Smooth muscle cell (in vitro differentiated cells): ENCODE measurements around the gene CARF. TPM values are rescaled to one million over a fixed set of nuclear protein-coding genes. Genes with fewer than 3 reads are reported as not detected.
"Not testable (repeated sequence)": the region's sequence is repeated elsewhere in the genome, so short reads cannot be mapped to it uniquely, and the experiment has no call there.

Experiments
- DNase-seq: peaks from one replicate; lab custom pipeline; 2025; ENCODE audit not compliant: unreplicated experiment; lab: John Stamatoyannopoulos, UW
- H2AFZ ChIP-seq: fragments of 200-600 bp; sonication (generic); 2 replicates; pipeline ENCODE4 v1.6.0; 2016; ENCODE audit warnings: antibody characterized with exemption, low read depth, mild to moderate bottlenecking
- H3F3A ChIP-seq: fragments of 200-600 bp; sonication (generic); 2 replicates; pipeline ENCODE4 v1.6.0; 2017; ENCODE audit warnings: antibody characterized with exemption, low read depth
- H3K27ac ChIP-seq: fragments of 200-600 bp; sonication (generic); 2 replicates; pipeline ENCODE4 v1.5.1; 2016; ENCODE audit warnings: low read depth, mild to moderate bottlenecking
- H3K27me3 ChIP-seq: fragments of 200-600 bp; sonication (generic); 2 replicates; pipeline ENCODE4 v1.6.1; 2016; ENCODE audit warnings: low read depth, mild to moderate bottlenecking
- H3K36me3 ChIP-seq: fragments of 200-600 bp; sonication (generic); 2 replicates; pipeline ENCODE4 v1.5.1; 2016; ENCODE audit warnings: low read depth
- H3K4me1 ChIP-seq: fragments of 200-600 bp; sonication (generic); 2 replicates; pipeline ENCODE4 v1.5.1; 2016; ENCODE audit warnings: low read depth
- H3K4me2 ChIP-seq: fragments of 200-600 bp; sonication (generic); 2 replicates; pipeline ENCODE4 v1.6.0; 2016; ENCODE audit warnings: mild to moderate bottlenecking
- H3K4me3 ChIP-seq: fragments of 200-600 bp; sonication (generic); 2 replicates; pipeline ENCODE4 v1.5.1; 2016; ENCODE audit warnings: mild to moderate bottlenecking
- H3K79me2 ChIP-seq: fragments of 200-600 bp; sonication (generic); 2 replicates; pipeline ENCODE4 v1.6.0; 2016; ENCODE audit warnings: low read depth, mild to moderate bottlenecking
- H3K9ac ChIP-seq: fragments of 200-600 bp; sonication (generic); 2 replicates; pipeline ENCODE4 v1.6.0; 2016; ENCODE audit warnings: low read depth
- H3K9me3 ChIP-seq: fragments of 200-600 bp; sonication (generic); replicated peaks from 2 replicates; pipeline ENCODE4 v1.5.1; 2016; ENCODE audit warnings: low read depth
- H4K20me1 ChIP-seq: fragments of 200-600 bp; sonication (generic); 2 replicates; pipeline ENCODE4 v1.6.0; 2016; ENCODE audit warnings: low read depth
- WGBS: methylation state at CpG from one replicate; pipeline ENCODE4 v1.1.7; 2016; ENCODE audit warnings: low lambda C conversion rate; 5-methylcytosine and 5-hydroxymethylcytosine counted together
- polyA plus RNA-seq: library from polyadenylated mRNA; unstranded; fragments of >200 nt; fragmentation: Nextera tagmentation; extraction: Ambion mirVana; gene quantifications from 2 replicates; pipeline ENCODE4 v1.2.1, GENCODE V29; 2016
- total RNA-seq: library from RNA; depleted of rRNA; stranded (reverse); fragments of >200 nt; gene quantifications from 2 replicates; pipeline ENCODE4 v1.2.3, GENCODE V29; 2014
- TF ChIP-seq, protein P1 (sequence below): fragments of 200-600 bp; sonication (generic); IDR thresholded peaks from 2 replicates; pipeline ENCODE4 v1.5.1; 2017; ENCODE audit warnings: borderline replicate concordance, mild to moderate bottlenecking, antibody characterized with exemption; ENCODE audit not compliant: insufficient read depth, poor library complexity, severe bottlenecking

CARF gene
- total and polyA plus RNA-seq, 2 experiments from 2014 or later, result 1.6 to 8.0 TPM

GRCh38 chr2:202911203-202911511 is 918 bp upstream of the CARF start:
- Histone ChIP-seq H3K9me3 (peaks cover 1% of the 10 kb centered on the region), H2AFZ (peak overlapping the region; percentile 96), H3K9ac (peak overlapping the region; percentile 81), H3K79me2 (peaks cover 48% of the 10 kb centered on the region), H3K4me1 (peaks cover 17% of the 10 kb centered on the region), H3K4me2 (peak overlapping the region; percentile 100), H3F3A (peaks cover 4% of the 10 kb centered on the region), H3K27ac (peak overlapping the region; percentile 82), H3K27me3 (no peaks in the 10 kb centered on the region), H3K4me3 (peak overlapping the region; percentile 90), H4K20me1 (no peaks in the 10 kb centered on the region), H3K36me3 (peaks cover 3% of the 10 kb centered on the region)
- WGBS, result under 1% methylated on average over 8 of the region's 8 CpGs
- no peak for DNase-seq
- TF ChIP-seq, protein P1, sequence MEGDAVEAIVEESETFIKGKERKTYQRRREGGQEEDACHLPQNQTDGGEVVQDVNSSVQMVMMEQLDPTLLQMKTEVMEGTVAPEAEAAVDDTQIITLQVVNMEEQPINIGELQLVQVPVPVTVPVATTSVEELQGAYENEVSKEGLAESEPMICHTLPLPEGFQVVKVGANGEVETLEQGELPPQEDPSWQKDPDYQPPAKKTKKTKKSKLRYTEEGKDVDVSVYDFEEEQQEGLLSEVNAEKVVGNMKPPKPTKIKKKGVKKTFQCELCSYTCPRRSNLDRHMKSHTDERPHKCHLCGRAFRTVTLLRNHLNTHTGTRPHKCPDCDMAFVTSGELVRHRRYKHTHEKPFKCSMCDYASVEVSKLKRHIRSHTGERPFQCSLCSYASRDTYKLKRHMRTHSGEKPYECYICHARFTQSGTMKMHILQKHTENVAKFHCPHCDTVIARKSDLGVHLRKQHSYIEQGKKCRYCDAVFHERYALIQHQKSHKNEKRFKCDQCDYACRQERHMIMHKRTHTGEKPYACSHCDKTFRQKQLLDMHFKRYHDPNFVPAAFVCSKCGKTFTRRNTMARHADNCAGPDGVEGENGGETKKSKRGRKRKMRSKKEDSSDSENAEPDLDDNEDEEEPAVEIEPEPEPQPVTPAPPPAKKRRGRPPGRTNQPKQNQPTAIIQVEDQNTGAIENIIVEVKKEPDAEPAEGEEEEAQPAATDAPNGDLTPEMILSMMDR, result no peak

- peak overlapping the region; percentile 100 for H3K4me2 ChIP-seq
- DNase-seq, H4K20me1 ChIP-seq, H3K27me3 ChIP-seq, H3K36me3 ChIP-seq, H3F3A ChIP-seq, H3K9me3 ChIP-seq: not testable (repeated sequence)
- peak overlapping the region; percentile 90 for H3K4me3 ChIP-seq
- H3K9ac ChIP-seq, result peak overlapping the region; percentile 32
- H3K79me2 ChIP-seq, result peaks cover 44% of the 10 kb centered on the region
- WGBS, result 9% methylated on average over 17 of the region's 49 CpGs
- H2AFZ ChIP-seq, result peak overlapping the region; percentile 96
- peak overlapping the region; percentile 82 for H3K27ac ChIP-seq
- peaks cover 17% of the 10 kb centered on the region for H3K4me1 ChIP-seq
Observed at GRCh38 chr2:202912342-202913201, 497 bp downstream of the CARF start.

- H3K79me2 ChIP-seq, result no peaks in the 10 kb centered on the region
- H3K36me3 ChIP-seq, result no peaks in the 10 kb centered on the region
- WGBS, result 86% methylated on average over 1 of the region's 1 CpG
- H2AFZ ChIP-seq, result no peak overlapping the region
- H3K27me3 ChIP-seq, result no peaks in the 10 kb centered on the region
- H3K4me3 ChIP-seq, result no peak overlapping the region
- DNase-seq, result no peak
- no peak overlapping the region for H3K27ac ChIP-seq
- no peaks in the 10 kb centered on the region for H3K4me1 ChIP-seq
- H3K9me3 ChIP-seq, result no peaks in the 10 kb centered on the region
- H3F3A ChIP-seq, result no peaks in the 10 kb centered on the region
- no peaks in the 10 kb centered on the region for H4K20me1 ChIP-seq
- TF ChIP-seq, protein P1, result no peak
- H3K9ac ChIP-seq, result no peak overlapping the region
- H3K4me2 ChIP-seq, result no peak overlapping the region
Observed at GRCh38 chr2:202918860-202919259, 6.8 kb downstream of the CARF start.

- Histone ChIP-seq H3K4me2 (no peak overlapping the region), H3K79me2 (no peaks in the 10 kb centered on the region), H3K36me3 (no peaks in the 10 kb centered on the region), H3K27ac (no peak overlapping the region), H3K4me3 (no peak overlapping the region), H4K20me1 (no peaks in the 10 kb centered on the region), H2AFZ (no peak overlapping the region), H3F3A (no peaks in the 10 kb centered on the region), H3K9me3 (no peaks in the 10 kb centered on the region), H3K9ac (no peak overlapping the region), H3K4me1 (no peaks in the 10 kb centered on the region), H3K27me3 (no peaks in the 10 kb centered on the region)
- TF ChIP-seq, protein P1, result no peak
- no peak for DNase-seq
- WGBS, result 90% methylated on average over 3 of the region's 3 CpGs
Observed at GRCh38 chr2:202932425-202933138, 20.5 kb downstream of the CARF start.
